GM19463 (cell line): ENCODE results near the gene MGST3.
"Not testable (repeated sequence)": the region's sequence is repeated elsewhere in the genome, so short reads cannot be mapped to it uniquely, and the experiment has no call there.

Source experiments
- ATAC-seq: cut with Tn5 transposase; IDR thresholded peaks from one replicate; pipeline ENCODE4 v1.9.1; 2021; ENCODE audit warnings: mild to moderate bottlenecking, moderate library complexity; ENCODE audit not compliant: unreplicated experiment

Gene MGST3

DNA sequence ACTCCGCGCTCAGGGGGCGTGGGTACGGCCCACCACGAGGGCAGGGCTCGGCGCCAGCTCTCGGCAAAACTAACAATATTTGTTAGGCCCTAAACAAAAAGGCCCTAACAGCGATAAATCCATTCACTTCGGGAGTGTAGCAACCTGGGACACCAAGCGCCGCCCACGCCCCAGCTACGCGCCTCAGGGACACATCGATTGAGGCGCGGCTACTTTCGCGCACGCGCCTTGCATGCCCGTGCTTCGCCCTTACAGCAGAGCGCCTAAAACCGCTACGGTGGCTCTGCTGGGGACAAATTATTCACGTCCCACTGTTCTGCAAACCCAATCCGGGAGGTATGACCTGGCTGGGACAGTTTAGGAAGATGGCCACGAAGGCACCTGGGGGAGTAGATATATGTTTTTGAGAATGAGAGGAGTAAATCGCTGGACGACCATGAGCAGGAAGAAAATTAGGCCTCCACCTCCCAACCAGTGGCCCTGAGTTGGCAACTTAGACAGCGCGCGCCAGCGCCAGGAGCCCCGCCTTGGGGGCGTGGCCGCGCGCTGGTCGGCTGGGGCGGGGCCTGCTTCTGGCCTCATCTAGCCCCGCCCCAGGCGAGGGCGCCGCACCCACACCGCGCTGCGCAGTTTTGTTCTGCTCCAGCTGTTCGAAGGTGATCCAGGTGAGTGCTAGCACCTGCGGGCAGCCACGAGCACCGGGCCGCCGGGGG is at the start of gene MGST3:
Gene MGST3, plus strand, starts transcription at position 606 of the 713 bp plus-strand sequence. CDS start 18,614 bp downstream, outside the sequence.
- ATAC-seq, result peak; percentile 68

GRCh38 chr1:165581926-165582325 is 49.1 kb upstream of the MGST3 start:
- ATAC-seq, result no peak

DNA sequence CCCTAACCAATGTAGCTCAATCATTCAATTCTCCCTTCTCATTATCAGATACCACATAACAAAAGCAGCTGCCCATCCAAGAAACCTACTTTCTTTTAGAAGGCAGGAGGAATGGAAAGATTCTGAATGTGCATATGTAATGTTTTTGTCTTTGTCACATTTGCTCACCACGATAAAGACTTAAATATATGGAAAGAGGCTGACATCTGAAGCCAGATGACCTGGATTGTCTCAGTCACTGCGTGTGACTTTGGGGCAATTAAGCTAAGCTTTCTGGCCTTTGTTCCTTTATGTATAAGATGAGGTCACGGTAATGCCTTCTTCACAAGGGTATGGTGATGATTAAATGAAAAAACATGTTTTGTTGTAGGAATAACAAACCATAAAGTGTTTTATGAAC is 44.6 kb upstream of the MGST3 start:
- no peak for ATAC-seq

DNA sequence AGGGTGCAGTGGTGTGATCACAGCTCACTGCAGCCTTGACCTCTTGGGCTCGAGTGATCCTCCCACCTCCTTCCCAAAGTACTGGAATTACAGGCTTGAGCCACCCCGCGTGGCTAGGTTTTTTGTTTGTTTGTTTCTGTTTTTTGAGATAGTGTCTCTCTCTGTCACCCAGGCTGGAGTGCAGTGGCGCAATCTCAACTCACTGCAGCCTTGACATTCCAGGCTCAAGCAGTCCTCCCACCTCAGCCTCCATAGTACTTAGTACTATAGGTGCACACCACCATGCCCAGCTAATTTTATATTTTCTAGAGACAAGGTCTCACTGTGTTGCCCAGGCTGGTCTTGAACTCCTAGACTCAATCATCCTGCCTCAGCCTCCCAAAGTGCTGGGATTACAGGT is 39.6 kb upstream of the MGST3 start:
- ATAC-seq, result not testable (repeated sequence)

GRCh38 chr1:165592945-165593823 is 37.9 kb upstream of the MGST3 start:
- no peak for ATAC-seq

GRCh38 chr1:165595246-165595938 is 35.6 kb upstream of the MGST3 start:
- ATAC-seq, result no peak

DNA sequence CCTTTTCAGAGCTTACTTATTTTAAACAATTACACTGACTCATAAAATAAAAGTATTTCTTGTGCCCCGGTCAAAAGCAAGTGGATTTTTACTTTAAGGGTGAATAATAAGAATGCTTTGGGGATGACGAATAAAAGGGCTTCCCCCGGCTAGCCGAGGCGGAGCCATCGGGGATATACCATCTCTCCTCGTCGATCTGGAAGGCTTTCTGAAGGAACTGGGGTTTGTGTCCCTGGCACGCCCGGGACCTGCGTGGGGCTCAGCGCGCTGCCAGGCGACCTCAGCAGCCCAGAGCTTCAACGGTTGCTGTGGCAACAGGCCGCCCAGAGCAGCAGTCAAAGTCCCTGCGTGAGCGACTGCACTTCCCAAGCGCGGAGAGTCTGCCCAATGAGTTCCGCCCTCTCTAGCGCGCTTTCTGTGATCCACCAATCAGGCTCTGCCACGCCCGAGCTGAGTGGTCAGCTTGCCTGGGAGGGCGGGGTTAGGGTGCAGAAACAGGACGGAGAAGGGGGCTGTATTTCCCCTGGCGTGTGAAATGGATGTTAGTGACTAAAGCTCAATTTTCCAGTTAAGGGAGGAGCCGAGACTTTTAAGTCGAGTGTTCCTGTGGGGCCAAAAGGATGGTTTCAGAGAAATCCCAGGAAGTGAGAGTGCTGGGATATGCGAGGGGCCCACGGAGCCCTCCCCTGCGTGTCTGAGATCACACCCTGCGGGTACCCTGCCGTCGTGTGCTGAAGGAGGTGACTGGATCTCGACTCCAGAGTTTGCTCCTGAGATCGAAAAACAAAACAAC is 33.0 kb upstream of the MGST3 start:
- peak; percentile 97 for ATAC-seq

DNA sequence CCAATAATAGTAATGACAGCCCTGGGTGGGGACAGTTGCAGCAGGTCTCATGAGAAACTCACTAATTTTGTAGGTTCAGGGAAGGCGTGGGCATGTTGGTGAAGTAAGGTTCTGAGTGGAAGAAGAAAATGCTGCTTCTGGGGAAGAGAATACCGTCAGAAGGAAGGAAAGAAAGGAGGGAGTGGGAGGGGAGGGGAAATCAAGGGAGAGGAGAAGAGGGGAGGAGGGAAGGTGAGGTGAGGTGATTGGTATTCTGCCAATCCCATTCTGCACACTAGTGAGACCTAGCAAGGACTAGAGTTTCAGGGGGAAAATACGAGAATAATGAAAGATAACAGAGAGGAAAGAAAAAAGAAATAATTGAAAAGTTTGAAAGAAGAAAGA is 32.4 kb upstream of the MGST3 start:
- no peak for ATAC-seq

GRCh38 chr1:165600793-165601192 is 30.2 kb upstream of the MGST3 start:
- no peak for ATAC-seq

- ATAC-seq, result no peak
Observed at GRCh38 chr1:165603810-165604209, 27.2 kb upstream of the MGST3 start.

DNA sequence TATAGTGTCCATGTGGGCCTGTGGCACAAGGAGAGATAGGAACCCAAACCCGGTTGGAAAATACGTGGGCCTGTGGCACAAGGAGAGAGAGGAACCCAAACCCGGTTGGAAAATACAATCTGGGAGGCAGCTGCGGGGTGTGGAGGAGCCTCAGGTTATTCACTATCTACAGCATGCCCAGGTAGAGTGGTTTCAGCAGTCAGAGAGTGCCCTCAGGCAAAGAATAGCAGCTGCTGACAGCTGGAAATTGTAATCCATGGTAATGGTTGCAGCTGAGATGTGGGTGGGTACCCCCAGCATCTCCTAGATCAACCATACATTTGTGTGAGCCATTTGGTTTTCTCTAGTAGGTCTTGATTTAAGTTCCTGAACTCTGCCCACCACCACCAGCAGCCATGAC is 25.8 kb upstream of the MGST3 start:
- no peak for ATAC-seq

GRCh38 chr1:165606676-165607075 is 24.4 kb upstream of the MGST3 start:
- not testable (repeated sequence) for ATAC-seq

DNA sequence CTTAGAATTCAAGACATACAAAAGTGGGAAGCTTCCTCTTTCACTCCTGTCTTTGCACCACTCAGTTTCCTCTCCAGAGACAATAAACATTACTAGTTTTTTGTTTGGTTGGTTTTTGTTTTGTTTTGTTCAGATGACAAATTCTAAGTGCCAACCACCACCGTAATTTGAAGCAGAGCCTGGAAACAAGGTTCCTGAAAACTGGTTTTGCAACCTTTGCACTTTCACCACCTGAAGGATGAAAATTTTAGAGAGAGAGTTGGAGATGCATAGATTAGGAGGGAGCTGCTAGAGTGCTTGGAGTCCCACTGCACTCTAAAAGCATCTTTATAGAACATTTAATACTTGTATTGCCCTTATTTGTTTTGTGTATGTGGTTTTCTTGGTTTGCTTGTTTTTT is 20.2 kb upstream of the MGST3 start:
- no peak for ATAC-seq

- ATAC-seq, result no peak
Observed at GRCh38 chr1:165612062-165612461, 19.0 kb upstream of the MGST3 start.

DNA sequence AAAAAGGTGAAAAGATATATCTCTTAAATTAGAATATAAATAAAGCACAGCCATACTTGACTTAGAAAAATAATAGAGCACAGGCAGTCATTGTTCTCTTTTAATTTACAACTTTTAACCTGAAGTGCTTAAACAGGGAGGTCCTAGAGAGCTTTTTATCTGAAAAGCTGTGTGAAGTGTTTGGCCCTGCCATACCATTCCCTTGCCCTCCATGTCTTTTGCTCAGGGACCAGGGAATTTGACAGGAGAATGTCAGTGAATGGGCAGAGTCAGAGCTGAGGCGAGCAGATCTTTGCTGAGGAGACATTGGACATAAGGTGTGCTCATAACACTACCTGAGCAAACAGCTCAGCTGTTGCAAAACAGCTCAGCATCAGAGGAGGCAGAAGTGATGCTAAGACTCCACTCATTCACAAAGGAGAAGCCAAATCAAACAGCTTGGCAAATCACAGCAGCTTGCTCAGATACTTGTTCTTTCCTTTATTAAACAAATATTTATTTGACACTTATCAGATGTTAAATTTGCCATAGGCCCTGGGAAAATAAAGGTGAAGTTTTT is 14.9 kb upstream of the MGST3 start:
- no peak for ATAC-seq

DNA sequence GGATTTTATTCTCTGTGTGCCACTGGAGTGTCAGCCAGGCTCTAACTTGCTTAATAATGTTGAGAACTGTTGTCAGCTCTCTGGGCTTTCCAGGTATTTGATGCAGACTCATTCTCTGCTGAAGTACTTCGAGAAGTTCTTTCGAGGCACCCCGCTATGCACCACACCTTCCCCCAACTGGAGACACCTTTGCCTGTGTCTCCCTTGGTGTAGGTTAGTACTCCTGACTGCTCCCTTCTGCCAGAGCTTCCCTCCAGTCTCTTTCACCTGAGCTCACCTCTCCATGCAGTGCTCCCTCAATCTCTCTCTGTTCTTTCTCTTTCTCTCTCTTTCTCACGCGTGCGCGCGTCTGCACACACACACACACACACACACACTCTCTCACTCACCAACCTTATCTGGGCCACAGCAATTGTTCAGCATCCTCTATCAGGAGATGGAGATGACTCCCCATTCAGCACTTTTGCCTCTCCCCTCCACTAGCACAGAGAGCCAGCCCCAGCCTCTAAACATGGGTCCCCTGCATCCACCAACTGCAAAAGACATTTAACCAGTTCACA is 14.0 kb upstream of the MGST3 start:
- no peak for ATAC-seq

GRCh38 chr1:165619647-165620151 is 11.3 kb upstream of the MGST3 start:
- ATAC-seq, result no peak

DNA sequence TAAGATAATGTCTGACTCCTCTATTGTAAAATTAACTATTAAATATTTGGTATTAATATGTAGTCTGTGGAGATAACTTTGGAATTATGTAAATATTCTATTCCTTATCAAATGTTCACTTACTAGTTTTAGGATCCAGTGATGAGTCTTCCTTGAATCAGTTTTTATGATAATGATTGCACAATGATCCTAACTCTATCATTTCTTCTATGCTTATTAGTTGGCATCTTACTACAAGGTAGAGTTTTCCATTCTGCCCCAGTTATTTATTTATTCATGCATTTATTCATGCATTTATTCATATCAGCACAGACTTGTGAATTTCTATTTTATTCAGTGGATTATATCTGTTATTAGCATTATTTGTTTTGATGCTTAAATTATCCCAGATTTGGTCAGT is 7.4 kb upstream of the MGST3 start:
- ATAC-seq, result no peak

GRCh38 chr1:165624441-165624840 is 6.6 kb upstream of the MGST3 start:
- ATAC-seq, result no peak
